HuH-7.5 (cell line): ENCODE measurements around the gene TBC1D5.

Experiments used
- DNase-seq: peaks from one replicate; pipeline ENCODE4 v3.0.0; 2011; ENCODE audit warnings: low spot score

Gene TBC1D5

DNA sequence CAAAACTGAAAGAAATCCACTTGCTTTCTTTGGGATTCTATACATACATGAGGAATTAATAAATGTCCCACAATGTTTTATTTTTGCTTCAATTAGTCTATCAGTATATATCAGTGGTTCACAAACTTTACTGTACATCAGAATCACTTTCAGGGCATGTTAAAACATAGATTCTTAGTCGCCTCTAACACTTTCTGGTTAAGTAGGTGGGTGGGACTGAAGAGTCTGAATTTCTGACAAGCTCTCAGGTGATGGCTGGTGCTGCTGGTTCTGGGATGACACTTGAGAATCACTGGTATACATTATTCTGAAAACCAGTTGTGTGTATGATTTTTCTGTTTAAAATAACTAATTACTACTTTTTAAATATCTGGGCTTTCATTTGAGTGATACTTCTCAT lies 393.3 kb downstream of the TBC1D5 start:
- DNase-seq, result no peak

DNA sequence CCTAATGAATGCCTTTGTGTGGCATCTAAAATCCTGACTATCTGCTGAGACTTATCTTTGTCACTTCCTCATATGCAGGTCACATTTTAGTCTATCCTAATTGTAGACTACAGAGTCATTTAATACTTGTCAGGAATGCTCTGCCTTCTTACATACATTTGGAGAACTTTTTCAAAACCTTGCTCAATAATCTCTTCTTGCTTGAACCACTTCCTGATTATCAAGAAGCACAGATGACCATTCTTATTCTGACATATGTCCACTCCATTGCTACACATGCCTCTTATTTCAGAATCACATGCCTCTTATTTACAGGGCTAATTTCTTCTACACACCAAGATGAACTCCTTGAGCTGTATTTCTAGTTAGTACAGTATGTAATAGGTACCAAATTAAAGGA lies 400.3 kb downstream of the TBC1D5 start:
- no peak for DNase-seq

GRCh38 chr3:17340693-17341092 lies 401.7 kb downstream of the TBC1D5 start:
- no peak for DNase-seq

- no peak for DNase-seq
These were observed 402.2 kb downstream of the TBC1D5 start for GRCh38 chr3:17340261-17340660.

GRCh38 chr3:17339132-17339575 lies 403.3 kb downstream of the TBC1D5 start:
- DNase-seq, result peak; percentile 12

DNA sequence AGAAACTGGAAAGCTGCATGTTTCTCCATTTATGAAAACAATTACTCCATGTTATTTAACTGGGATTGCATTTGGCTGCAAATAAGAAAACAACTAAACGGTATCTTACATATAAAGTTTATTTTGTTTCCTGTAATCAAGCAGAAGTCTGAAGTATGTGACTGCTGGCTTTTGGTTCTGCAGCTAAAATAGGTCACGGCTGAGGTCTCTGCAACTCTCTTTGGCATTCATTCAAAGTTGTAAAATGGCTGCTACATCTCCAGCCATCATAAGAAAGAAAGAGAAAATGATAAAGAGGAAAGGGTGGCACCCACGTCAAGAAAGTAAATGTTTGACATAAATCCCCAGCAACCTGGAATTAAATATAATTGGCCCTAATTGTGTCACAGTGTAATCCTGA lies 406.1 kb downstream of the TBC1D5 start:
- no peak for DNase-seq

GRCh38 chr3:17333893-17334292 lies 408.5 kb downstream of the TBC1D5 start:
- DNase-seq, result no peak

- no peak for DNase-seq
These were observed 409.0 kb downstream of the TBC1D5 start for GRCh38 chr3:17333446-17333845.

GRCh38 chr3:17330660-17331059 lies 411.8 kb downstream of the TBC1D5 start:
- no peak for DNase-seq

- no peak for DNase-seq
These were observed 412.5 kb downstream of the TBC1D5 start for GRCh38 chr3:17329927-17330326.

DNA sequence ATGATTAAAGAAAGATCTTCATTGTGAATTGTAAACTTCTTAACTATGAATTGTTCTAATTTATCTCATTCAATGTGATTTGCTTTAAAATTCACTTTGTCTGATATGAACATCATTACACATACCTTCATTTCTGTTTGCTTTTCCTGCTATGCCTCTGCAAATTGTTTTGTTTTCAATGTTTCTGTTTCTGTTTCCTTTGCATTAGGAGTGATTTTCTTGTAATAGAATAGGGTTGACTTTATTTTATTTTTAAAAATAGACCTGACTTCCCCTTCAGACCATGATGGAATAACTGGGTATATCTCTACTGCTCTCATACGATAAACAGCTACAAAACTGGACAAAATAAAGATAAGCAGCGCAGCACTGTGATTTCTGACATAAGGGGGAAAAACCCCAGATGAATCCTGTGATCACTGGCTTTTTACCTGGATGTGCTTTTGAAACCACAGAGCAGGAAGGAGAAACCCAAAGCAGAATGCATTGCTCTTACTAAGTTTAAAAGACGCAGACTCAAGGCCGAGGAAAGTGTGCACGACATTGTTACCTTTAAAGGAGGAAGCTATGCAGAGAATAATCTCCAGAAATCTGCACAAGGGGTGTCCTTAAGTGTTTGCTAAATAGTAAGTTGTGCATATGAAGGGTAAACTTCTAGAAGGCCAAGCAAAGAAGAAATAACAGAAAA lies 420.2 kb downstream of the TBC1D5 start:
- DNase-seq, result no peak

DNA sequence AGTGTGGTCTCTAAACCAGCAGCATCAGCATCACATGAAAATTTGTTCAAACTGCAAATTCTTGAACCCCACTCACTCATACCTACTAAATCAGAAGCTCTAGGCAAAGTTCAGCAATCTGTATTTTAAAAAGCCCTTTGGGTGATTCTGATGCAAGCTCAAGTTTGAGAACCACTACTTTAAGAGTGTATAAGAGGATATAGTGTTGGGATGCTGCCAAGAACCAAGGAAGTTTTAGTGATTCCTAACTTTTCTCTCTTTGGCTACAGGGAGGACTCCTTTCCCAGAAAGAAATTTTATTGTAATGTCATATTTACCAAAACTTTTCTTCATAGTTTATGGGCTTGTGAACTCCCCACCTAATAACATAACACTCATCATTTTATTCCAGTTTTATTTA lies 422.2 kb downstream of the TBC1D5 start:
- DNase-seq, result no peak

- no peak for DNase-seq
These were observed 426.5 kb downstream of the TBC1D5 start for GRCh38 chr3:17315897-17316296.

- DNase-seq, result no peak
These were observed 428.3 kb downstream of the TBC1D5 start for GRCh38 chr3:17314171-17314570.

DNA sequence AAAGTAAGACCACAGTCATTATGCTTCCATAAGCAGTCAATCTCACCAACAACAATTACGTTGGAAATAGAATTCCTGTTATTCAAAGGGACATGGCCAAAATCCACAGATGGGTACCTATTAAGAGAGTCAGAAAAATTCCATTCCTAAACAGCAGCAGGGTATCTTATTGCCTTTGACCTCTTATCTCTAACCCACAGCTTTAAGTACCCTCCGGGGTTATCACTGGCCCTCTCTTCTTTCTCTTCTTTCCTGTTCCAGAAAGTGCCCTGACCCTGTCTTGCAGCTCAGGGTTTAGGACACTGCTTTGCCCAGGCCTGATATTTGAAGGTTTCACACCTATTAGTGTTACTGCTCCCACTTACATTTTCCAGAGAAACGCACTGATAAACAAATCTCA lies 428.7 kb downstream of the TBC1D5 start:
- DNase-seq, result no peak

DNA sequence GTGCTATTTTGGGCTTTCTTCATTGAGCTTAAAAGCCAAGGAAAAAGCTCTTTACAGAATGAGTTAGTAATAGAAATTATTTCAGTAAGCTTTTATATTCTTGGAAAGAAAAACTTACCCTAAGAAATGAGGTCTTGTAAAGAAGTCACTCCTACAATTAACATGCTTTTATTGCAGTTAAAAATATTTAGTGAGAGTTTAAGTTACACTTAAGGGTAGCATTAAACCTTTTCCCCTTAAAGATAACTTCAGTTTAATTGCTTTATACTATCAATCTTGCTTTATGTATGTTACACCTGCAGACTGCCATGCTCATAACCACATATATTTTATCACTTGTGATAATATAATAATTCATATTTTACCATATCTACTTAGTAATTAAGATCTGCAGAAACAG lies 431.4 kb downstream of the TBC1D5 start:
- no peak for DNase-seq

- no peak for DNase-seq
These were observed 434.5 kb downstream of the TBC1D5 start for GRCh38 chr3:17307887-17308286.

- DNase-seq, result no peak
These were observed 434.9 kb downstream of the TBC1D5 start for GRCh38 chr3:17307482-17307881.

- DNase-seq, result no peak
These were observed 437.5 kb downstream of the TBC1D5 start for GRCh38 chr3:17304969-17305368.

DNA sequence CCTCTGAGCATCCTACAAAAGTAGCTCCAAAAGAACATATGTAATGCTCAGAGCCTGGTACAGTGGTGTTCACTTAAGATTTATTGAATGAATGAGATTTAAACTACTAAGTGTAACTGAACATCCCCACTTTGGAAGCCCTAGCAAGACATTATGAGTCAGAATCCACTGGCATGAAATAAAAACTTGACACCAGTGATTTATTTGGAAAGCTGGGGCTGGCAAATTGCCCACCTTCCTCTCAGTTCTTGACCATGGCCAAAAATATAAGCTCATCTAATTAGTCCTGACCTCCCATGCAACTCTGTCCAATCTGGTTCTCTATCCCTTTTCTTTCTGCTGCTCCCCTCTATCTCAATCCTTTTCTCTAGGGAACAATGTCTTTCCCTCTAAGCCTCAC lies 439.7 kb downstream of the TBC1D5 start:
- no peak for DNase-seq

- no peak for DNase-seq
These were observed 440.3 kb downstream of the TBC1D5 start for GRCh38 chr3:17302170-17302569.

- no peak for DNase-seq
These were observed 441.2 kb downstream of the TBC1D5 start for GRCh38 chr3:17301271-17301670.

DNA sequence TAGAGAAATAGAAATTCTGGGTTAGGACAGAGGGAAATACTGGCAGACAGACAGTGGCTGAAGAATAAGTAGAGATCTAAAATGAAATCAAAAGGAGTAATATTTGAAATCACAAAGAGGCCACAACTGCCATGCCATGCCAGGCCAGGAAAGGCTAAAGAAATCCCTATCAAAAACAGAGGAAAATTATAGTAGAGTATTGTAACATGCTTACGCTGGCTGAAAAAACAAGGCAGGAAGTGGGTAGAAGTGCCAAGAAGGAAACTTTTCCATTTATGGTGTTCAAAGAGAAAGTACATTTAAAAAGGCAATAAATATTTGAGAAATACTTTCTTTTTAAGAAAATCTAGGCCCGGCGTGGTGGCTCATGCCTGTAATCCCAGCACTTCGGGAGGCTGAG lies 442.0 kb downstream of the TBC1D5 start:
- no peak for DNase-seq

GRCh38 chr3:17298038-17298437 lies 444.4 kb downstream of the TBC1D5 start:
- DNase-seq, result no peak

DNA sequence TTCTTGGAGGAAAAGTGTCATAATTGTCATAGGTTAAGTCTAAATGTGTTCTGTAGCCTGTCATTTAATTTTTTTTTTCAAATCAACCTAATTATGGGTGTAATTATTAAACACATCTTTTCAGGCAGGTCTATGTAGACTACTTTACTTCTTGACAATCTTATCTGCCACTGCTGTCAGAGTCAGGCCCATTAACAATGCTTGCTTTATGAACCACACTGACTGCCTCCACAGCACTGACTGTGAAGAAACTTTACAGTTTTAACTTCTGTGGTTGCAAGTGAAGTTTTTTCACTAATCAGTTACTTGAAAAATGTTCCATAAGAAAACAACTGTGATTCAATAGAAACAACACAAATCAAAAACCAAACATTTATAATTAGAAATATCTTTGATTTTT lies 449.9 kb downstream of the TBC1D5 start:
- peak; percentile 24 for DNase-seq
